PFSK-1 (cell line): Measurements from ENCODE around the gene ERN1.

ENCODE experiments used
- FOXP2 ChIP-seq: optimal IDR thresholded peaks from 2 replicates; pipeline ENCODE3; 2011; ENCODE audit warnings: borderline replicate concordance, control low read depth, inconsistent platforms; ENCODE audit not compliant: insufficient read depth; ENCODE audit errors: extremely low read length, extremely low read depth
- POLR2AphosphoS5 ChIP-seq: IDR thresholded peaks from 2 replicates; pipeline ENCODE4 v1.6.1; 2012; ENCODE audit warnings: low read depth, mild to moderate bottlenecking, control low read depth, low read length, moderate library complexity
- REST ChIP-seq, 2 experiments: IDR thresholded peaks; 2 replicates each; pipeline versions ENCODE4 v1.6.1 to v1.8.0; 2011 to 2012; ENCODE audit warnings: low read depth in 2 of 2, low read length in 2 of 2, control low read depth in 1 of 2, inconsistent platforms in 1 of 2, mild to moderate bottlenecking in 1 of 2, moderate library complexity in 1 of 2; ENCODE audit not compliant: insufficient read depth in 1 of 2
- SIN3A ChIP-seq: IDR thresholded peaks from 2 replicates; pipeline ENCODE4 v1.6.1; 2012; ENCODE audit warnings: mild to moderate bottlenecking, low read length, moderate library complexity, borderline replicate concordance; ENCODE audit not compliant: insufficient read depth
- TAF1 ChIP-seq: IDR thresholded peaks from 2 replicates; pipeline ENCODE4 v1.6.1; 2012; ENCODE audit warnings: low read length, control low read depth, borderline replicate concordance; ENCODE audit not compliant: insufficient read depth

Gene ERN1

GRCh38 chr17:64145375-64145750 lies 15.4 kb upstream of the ERN1 start:
- TF ChIP-seq TAF1, result no peak
- TF ChIP-seq REST (IDR thresholded peaks at IDR 0.05; ENCODE audit: insufficient read depth in 1 of 2, low read depth in 2 of 2, low read length in 2 of 2), result no peak
- no peak; the same call in 1 of the 2 replicates for TF ChIP-seq SIN3A
- TF ChIP-seq FOXP2, result no peak
- no peak for TF ChIP-seq POLR2AphosphoS5

GRCh38 chr17:64139542-64139941 lies 9.6 kb upstream of the ERN1 start:
- TF ChIP-seq REST (IDR thresholded peaks at IDR 0.05; ENCODE audit: insufficient read depth in 1 of 2, low read depth in 2 of 2, low read length in 2 of 2), result no peak
- TF ChIP-seq FOXP2, result no peak
- no peak for TF ChIP-seq POLR2AphosphoS5
- TF ChIP-seq SIN3A, result no peak

GRCh38 chr17:64138441-64138840 lies 8.5 kb upstream of the ERN1 start:
- TF ChIP-seq POLR2AphosphoS5, result no peak
- no peak for TF ChIP-seq TAF1

- TF ChIP-seq FOXP2, result no peak
- TF ChIP-seq REST (IDR thresholded peaks at IDR 0.05; ENCODE audit: insufficient read depth in 1 of 2, low read depth in 2 of 2, low read length in 2 of 2), result no peak
- no peak for TF ChIP-seq POLR2AphosphoS5
- TF ChIP-seq TAF1, result no peak
- no peak for TF ChIP-seq SIN3A
These were observed 5.1 kb upstream of the ERN1 start for GRCh38 chr17:64135000-64135399.

GRCh38 chr17:64134216-64134970 lies 4.4 kb upstream of the ERN1 start:
- no peak for TF ChIP-seq FOXP2
- no peak for TF ChIP-seq POLR2AphosphoS5
- no peak for TF ChIP-seq SIN3A
- TF ChIP-seq REST (IDR thresholded peaks at IDR 0.05; ENCODE audit: insufficient read depth in 1 of 2, low read depth in 2 of 2, low read length in 2 of 2), result no peak
- no peak for TF ChIP-seq TAF1
